Measurements from ENCODE around the gene SLC39A12.

SLC39A12 gene

GRCh38 chr10:18085855-18086254, 134.1 kb downstream of the SLC39A12 start:
- Mint-ChIP-seq H3K4me1 (peaks cover 10% of the 10 kb centered on the region), H3K9me3 (no peaks in the 10 kb centered on the region), H3K27ac (peak overlapping the region in 1 of 3 experiments; percentile 49), H3K27me3 (ENCODE audit: low read depth) (peaks cover 13% of the 10 kb centered on the region), H3K4me3 (no peak overlapping the region), H3K36me3 (ENCODE audit: low read depth) (no peaks in the 10 kb centered on the region)
- TF ChIP-seq, protein P1, sequence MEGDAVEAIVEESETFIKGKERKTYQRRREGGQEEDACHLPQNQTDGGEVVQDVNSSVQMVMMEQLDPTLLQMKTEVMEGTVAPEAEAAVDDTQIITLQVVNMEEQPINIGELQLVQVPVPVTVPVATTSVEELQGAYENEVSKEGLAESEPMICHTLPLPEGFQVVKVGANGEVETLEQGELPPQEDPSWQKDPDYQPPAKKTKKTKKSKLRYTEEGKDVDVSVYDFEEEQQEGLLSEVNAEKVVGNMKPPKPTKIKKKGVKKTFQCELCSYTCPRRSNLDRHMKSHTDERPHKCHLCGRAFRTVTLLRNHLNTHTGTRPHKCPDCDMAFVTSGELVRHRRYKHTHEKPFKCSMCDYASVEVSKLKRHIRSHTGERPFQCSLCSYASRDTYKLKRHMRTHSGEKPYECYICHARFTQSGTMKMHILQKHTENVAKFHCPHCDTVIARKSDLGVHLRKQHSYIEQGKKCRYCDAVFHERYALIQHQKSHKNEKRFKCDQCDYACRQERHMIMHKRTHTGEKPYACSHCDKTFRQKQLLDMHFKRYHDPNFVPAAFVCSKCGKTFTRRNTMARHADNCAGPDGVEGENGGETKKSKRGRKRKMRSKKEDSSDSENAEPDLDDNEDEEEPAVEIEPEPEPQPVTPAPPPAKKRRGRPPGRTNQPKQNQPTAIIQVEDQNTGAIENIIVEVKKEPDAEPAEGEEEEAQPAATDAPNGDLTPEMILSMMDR (IDR thresholded peaks at IDR 0.05; ENCODE audit: unreplicated experiment in 3 of 3) = no peak

DNA sequence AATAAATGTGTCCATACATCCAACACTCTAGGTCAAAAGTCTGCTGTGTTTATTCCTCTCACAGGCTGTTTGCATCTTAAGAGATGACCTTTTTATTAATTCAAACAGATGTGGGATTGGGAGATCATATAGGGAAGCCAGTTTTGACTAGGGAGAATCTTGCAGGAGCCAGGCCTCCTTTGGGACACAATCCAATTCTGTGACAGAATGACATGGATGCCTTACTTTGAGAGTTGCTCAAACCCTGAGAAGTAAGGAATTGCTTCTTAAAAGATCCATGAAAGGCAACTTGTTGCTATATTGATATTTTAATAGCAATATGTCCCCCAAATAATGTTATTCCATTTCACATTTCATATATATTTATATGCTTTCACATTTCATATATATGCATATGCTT, 135.0 kb downstream of the SLC39A12 start:
- TF ChIP-seq, protein P1 (IDR thresholded peaks at IDR 0.05; ENCODE audit: unreplicated experiment in 3 of 3) = no peak
- H3K36me3 Mint-ChIP-seq (ENCODE audit: low read depth) = no peaks in the 10 kb centered on the region
- peaks cover 10% of the 10 kb centered on the region for H3K4me1 Mint-ChIP-seq
- H3K27me3 Mint-ChIP-seq (ENCODE audit: low read depth) = peaks cover 10% of the 10 kb centered on the region
- no peak overlapping the region for H3K4me3 Mint-ChIP-seq
- no peaks in the 10 kb centered on the region for H3K9me3 Mint-ChIP-seq
- peak overlapping the region in 1 of 3 experiments; percentile 82 for H3K27ac Mint-ChIP-seq

GRCh38 chr10:18087355-18087754, 135.6 kb downstream of the SLC39A12 start:
- Mint-ChIP-seq H3K4me3 (no peak overlapping the region), H3K9me3 (no peaks in the 10 kb centered on the region), H3K27me3 (ENCODE audit: low read depth) (peaks cover 9% of the 10 kb centered on the region), H3K4me1 (peaks cover 10% of the 10 kb centered on the region), H3K27ac (peak overlapping the region in 2 of 3 experiments; percentile 72 to 82), H3K36me3 (ENCODE audit: low read depth) (no peaks in the 10 kb centered on the region)
- TF ChIP-seq, protein P1 (IDR thresholded peaks at IDR 0.05; ENCODE audit: unreplicated experiment in 3 of 3) = no peak

Measured in nephron (organoid).